ENCODE measurements around the gene WDR7.

The WDR7 gene

DNA sequence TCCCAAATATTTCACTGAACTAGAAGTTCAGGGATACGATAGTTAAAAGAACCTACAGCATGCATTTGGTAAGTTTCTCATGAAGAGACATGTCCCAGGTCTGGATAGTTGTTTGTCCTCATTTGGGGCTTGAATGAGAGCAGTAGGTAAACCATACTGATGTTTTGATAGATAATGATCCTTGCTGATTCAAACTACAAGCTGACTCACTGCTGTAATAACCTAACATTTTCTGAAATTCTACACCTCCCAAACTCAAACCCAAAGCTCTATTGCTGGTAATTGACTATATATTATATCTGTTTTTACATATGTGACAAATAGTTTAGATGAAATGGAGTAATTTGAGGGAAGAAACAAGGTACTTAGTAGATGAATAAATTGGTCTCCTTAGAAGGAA, 341.6 kb downstream of the WDR7 start:
- DNase-seq (ENCODE audit: low spot score), result no peak

DNA sequence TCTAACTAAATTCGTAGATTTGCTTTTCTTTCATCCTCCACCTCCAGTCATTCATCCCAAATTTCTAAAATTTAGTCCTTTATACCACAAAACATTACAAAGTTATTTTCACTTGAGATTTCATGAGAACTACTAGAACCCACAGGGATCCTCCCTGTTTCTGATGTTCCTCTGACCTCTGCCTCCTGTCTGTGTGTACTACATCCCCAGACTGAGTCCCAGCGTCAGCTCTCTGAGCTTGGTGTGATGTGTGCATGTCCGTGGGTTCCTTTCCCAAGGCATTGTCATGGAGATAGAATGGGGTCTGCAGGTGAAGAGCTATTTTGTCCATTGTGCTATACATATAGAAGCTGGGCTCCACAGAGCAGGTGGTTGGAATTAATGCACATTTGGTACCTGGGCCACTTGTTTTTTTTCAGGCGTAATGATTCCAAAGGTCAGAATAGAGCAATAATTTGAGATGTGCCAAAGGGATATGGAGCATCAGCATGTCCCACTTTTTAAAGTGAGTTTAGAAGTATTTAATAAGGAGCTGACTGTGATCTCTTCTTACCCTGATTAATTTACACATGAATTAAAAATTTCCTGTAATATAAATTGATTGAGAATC, 344.5 kb downstream of the WDR7 start:
- DNase-seq (ENCODE audit: low spot score), result no peak

DNA sequence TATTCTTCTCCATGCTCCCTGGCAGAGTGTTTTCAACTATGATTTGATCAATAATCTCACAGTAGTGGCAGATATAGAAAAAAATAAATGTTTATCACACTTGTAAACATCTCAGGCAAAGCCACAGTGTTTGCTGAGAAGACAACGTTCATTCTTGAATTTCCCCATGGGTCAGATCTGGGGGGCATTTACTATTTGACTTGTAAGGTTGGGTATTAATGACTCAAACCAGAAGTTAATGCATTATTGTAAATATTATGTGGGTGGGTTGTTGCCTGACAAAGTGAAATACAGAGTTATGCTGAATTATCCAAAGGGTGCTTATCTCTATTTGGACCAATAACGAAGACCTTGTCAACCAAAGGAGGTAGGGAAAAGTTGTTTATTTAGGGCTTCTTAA, 346.0 kb downstream of the WDR7 start:
- DNase-seq (ENCODE audit: low spot score), result no peak

DNA sequence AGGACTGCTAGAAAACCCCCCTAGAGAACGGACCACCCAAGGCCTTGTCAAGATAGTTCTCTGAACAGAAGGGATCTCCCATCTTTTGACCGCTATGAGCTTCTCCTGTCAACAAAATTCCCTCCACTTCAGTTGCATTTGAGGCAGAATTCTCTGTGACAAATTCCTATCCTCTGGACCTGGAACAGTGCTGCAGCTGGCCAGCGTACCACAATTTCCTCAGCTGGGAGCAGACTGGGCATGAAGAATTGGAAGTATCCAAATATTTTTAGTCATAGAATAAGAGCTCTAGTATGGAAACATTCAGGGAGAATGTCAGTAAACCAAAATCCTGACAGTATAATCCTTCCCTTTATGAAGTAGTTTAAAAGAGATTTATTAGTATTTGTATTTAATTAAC, 348.7 kb downstream of the WDR7 start:
- DNase-seq (ENCODE audit: low spot score), result no peak

DNA sequence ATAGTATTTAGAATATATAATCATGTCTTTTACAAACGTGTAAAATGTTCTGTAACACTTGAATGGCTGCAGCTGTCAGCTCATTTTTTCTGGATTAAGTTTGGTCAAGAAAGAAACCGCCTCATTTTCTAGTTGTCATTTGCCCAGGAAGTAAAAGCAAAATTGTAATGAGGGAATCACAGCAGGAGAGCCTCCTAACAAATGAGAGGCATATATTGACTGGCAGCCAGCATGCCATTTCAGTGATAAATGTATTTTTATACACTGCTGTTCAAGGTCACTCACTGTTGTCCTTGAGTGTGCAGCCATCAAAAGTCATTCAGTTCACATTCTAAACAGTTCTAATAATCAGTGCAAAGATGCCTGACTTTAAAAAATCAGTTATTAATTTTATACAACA, 351.5 kb downstream of the WDR7 start:
- DNase-seq (ENCODE audit: low spot score), result no peak

DNA sequence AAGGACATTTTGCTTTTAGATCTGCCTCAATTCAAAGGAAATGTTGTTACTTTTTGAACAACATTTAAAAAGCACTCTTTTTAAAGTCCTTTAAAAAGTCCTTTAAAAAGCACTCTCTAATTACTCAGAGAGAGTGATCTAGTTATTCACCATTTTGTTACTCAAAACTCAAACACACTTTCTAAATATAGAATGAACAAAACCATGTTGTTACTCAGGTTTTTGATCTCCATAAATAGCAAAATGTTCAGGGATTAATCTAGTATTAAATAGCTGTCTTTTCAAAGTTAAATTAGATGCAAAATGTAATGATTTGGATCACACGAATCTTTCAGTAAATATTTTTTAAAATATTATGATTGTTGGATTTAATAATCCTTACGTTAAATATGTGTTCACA, 352.2 kb downstream of the WDR7 start:
- DNase-seq (ENCODE audit: low spot score), result no peak

DNA sequence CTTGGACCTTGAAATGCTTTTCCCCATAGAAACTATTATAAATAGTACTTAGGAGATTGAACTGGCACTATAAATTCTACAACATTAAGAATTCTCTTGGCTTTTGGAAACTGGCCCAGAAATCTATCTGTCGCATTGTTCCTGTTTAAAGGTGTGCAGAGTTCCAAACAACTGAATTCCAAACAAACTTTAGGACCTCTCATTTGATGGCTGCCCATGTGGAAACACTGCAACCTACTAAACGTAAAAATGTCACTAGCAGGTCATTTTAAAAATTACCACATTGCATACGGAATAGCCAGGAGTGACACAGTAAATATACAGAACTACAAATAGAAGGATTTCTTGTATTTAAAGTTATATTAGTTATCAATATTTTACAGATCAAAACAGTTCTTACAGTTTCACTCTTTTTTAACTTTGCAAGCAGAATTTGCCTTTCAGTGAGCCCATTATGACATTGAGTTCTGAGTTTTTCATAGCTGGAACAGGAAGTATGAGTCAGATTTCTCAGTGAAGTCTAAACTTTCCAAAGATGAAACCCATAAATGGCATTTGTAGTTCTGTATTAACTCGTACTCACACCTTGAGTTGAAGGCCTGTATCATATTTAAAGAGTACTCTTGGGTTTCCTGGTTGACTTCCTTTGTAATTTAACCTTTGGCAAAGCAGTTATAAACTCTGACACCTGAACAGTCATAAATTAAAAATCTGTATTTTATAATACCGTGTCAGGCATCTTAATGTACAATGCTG, 353.4 kb downstream of the WDR7 start:
- peak; percentile 39 for DNase-seq (ENCODE audit: low spot score)

DNA sequence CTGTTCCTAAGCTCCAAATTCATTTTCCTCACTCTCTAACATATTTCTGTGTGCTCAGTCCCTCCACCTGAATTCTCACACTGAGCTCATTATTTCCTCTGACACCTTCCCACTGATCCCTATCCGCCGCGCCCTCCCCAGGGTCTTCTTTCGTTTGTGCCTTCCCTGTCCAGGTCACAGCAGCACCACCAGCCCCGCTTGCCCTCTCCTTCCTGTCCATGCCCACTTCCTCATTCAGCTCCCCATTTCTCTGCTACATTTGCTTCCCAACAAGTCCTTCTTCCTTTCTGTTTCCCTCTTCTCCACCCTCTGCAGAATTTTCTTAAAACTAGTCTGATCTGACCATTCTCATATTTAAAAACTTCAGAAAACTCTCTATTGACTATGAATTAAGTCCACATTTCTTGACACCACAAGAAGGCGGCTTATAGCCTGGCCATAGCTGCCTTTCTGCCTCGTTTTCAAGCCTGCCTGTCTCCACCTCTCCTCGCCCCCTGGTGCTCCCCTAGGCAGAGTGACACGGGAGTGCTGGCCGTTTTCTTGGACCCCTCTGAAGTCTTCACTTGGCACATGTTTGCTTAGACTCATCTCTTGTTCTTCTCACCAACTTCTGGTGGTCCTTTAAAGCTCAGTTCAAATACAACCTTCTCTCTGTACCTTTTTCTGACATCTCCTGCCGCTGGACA, 357.0 kb downstream of the WDR7 start:
- no peak for DNase-seq (ENCODE audit: low spot score)

DNA sequence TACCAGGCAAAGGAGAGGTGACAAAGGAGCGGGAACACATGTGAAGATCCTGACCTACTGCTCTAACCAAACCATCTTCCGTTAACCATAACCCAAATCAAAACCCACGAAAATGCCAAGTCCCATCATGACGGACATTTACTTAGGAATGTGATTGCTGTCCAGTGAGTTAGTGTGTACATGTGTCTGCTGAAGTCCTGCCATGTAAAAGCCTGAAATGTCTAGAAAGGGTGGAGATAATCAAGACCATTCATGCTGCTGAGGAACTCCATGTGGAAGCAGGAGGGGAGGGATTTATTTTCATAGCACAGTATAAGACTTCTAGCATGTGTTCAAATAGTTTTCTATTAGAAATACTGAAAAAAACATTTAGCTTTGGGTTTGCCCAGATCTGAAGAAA, 358.7 kb downstream of the WDR7 start:
- DNase-seq (ENCODE audit: low spot score), result no peak

DNA sequence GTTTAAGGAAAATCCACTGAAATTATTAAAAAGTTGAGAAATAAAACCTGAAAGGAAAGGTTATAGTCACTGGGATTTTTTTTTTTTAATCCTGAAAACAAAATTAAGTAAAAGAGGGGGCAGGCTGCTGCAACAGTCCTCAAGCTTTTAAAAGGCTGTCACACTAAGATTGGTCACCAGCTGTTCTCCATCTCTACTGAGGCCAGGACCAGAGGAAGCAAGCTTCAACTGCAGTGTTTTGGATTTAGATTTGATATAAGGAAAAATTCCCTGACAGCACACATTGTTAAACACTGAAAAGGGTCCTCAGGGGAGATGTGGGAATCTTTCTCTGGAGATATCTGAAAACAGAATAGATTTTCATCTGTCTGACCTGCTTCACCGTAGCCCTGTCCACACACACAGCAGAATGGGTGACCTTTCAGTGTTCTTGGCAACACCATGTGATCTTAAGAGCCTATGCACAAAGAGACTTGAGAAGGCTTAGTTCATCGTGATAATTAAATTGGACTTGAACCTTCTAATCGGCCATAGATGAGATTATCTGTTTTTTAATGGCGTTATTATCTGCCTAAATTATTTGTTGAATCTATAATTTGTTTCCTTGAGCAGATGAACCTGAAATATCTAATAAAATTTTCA, 363.7 kb downstream of the WDR7 start:
- no peak for DNase-seq (ENCODE audit: low spot score)

DNA sequence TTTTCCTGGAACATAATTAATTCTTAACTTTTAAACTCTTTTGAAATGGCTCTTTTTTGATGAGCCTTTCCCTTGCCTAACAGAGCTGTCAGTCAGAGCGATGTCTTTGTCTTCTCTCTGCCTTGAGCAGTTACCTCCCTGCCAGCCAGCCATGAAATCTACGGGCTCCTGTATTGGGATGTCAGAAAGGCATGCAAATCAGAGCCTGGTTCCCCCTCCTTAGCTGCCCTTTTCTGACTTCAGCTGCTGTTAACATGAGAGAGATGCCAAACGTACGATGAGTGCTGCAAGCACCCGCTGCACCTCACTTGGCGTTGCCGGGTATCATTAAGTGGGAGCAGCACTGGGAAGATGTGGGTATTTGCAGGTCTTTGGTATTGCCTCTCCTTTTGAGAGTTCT, 364.3 kb downstream of the WDR7 start:
- no peak for DNase-seq (ENCODE audit: low spot score)

DNA sequence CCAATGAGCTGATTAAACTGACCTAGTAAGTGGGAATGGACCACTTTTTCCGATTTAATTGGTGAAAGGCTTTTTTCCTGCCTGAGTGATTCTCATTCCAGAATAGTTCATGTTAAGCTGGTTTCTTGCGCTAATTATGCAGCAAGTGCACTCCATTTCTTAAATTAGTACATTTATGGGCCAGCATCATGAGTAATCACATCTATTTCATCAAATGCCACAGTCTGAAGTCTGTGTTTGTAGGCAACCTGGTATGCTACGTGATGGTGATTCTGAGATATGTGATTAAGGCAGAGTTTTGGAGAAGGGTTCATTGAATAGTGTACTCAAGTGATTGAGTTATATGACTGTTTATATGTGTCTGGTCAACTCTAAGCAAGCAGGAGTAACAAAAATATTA, 367.7 kb downstream of the WDR7 start:
- no peak for DNase-seq (ENCODE audit: low spot score)

DNA sequence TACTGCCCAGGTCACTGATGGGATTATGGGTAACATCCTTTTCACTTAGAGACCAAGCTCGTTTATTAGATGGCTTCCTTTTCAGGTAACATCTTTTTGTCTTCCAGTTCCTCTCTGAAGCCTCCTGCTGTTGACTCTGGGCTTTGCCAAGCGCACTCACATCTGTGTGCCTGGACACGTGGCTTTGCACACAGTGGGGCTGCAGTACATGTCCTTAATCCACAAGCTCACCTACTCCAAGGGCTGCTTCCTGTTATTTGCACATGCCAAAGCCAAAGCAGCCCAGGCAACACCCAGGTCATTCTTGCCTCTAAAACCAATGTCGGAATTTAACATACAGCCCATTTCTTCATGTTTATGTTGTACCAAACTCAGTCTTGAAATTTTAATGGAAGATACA, 371.6 kb downstream of the WDR7 start:
- DNase-seq (ENCODE audit: low spot score), result no peak

DNA sequence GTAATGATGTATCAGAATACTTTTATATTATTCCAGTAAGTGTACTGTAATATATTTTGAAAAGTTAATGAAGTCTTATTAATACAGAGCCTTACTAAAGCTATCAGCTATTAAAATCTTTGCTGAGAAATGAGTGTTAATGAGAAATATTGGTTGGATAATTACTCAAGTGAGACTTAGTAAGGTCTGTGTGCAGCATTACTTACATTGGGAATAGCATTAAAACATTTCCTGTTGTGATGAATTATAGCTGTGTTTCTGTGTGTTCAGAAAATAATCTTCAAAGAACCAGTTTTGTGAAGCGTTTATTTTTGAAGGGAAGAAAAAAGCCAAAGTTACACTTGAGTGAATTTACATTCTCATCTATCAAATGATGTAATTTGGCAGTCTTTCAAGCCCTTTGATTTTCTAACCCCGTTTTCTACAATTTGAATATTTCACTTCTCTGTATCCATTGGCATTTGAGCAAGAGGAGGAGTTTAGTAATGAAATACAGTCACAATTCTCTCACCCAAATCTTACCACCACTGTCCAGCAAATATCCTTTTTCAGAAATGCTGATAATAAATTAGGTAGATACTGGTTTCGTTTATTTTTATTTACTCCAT, 372.2 kb downstream of the WDR7 start:
- DNase-seq (ENCODE audit: low spot score), result no peak

DNA sequence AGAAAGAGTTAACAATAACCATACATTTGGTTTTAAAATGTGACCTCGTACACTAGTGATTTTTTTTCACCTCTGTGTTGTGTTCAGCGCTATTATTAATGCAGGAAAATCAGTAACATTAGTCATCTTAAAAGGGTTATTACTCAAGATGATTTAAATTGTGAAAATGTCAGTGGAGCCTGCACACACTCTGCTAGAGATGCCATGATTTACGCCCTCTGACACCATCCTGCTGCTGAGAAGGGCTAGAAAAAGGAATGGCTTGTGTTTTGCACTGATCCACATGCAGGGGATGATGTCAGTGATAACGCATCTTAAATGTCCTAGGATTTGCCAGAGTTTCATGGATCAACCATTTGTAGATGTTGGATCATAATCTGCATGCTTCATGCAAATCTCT, 374.4 kb downstream of the WDR7 start:
- DNase-seq (ENCODE audit: low spot score), result no peak

DNA sequence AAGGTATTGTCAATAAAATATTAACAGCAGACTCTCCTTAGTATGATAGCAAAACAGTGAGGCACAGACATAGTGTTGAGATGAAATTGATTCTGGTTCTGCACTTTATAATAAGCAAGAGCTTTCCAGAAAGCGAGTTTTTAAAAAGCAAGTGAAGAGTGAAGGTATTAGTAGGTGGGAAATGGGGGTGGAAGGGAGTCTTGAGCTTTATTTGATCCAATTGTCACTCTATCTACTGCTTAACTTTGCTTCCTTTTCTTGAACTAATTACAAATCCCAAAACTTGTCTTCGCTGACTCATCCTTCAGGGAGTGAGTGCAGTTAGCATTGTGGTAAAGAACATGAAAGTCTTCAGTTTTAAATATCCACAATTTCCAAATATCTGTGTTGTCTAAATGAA, 375.2 kb downstream of the WDR7 start:
- DNase-seq (ENCODE audit: low spot score), result no peak

DNA sequence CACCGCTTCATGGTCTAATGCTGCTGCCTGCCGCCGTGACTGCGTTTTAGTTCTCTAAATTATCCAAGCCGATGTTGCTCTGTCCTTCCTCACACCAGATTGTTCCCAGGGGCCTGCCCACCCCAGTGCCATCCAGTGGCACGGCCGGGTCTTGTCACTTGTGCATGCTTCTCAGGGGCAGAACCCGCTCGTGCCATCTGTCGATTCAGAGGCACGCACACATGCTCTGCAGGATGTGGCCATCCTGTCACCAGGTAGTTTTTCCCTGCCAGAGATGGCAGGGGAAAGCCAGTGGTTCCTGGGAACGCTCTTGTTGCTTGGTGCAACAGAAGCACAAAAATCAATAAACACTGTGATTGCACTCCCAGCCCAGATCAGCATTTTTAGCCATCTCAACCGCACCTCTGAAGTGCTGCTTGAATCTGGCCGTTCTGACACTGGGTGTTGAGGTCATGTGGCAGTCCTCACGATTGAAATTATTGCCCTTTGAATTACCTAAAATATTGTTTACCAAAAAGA, 376.1 kb downstream of the WDR7 start:
- DNase-seq (ENCODE audit: low spot score), result no peak

DNA sequence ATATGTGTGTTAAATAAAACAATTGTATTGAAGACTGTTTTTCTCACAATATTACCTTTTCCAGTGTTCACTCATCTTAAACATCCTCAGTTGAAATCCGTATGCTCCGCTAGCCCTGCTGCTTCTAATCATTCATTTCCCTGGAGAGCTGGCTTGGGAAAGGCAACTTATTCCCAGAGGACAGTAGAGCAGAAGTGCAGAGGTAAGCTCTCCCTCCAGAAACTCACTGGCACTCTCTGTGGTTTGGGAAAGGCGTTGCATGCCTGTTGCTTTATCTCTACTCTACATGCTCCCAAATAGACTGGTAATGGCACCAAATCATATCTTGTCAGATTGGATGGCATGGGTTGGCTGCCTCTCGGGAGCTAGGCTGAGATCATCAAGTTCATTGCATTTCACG, 378.6 kb downstream of the WDR7 start:
- no peak for DNase-seq (ENCODE audit: low spot score)

DNA sequence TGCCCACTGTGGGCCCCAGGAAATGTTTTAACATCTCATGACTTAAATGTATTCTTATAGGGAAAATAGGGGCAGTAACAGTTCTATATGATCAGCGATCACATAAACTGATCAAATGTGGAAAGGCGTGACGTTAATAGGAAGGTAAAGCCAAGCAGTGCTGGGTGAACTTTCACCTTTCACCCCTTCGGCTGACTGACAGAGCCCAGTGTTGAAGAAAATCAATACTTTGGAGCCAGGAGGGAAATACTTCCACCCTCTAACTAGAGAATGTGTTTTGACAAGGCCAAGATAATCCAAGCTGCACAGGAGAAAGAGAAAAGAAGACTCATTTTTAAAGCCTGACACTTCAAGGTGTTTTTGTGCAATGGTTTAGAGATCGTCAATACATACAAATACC, 379.3 kb downstream of the WDR7 start:
- no peak for DNase-seq (ENCODE audit: low spot score)

DNA sequence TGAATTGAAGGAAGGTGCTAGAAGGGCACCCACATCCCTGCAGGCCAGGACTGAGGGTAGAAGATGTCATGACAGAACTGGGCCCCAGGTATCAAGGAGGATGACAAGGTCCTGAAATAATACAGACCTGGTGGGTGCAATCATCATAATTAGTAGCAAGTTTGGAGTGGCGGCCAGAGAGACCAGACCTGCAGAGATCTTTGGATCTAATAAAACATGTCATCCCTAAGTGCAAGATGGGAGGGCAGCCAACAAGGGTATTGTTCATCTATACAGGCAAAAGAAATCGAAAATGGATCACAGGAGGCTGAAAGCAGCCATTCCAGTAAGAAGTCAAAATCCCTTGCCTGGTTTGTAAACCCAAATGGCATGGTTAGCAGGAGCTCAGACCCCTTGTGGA, 384.4 kb downstream of the WDR7 start:
- DNase-seq (ENCODE audit: low spot score), result no peak

DNA sequence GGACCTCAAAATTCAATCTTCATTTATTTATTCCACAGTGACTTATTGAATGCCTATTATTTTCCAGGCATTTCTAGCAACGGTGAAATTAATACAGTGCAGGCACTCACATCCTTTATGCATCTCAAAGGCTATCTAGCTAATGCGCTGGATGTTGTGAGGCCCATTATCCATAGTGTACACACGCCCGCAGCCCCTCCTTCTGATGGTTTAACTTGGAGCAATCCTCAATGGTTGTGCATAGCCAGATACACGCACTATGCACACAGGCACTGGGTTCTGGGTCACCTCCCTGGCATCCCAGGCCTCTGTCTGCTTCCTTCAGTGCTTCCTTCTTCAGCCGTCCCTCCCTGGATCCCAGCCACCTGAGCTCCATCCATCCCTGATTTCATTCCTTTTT, 387.2 kb downstream of the WDR7 start:
- no peak for DNase-seq (ENCODE audit: low spot score)

DNA sequence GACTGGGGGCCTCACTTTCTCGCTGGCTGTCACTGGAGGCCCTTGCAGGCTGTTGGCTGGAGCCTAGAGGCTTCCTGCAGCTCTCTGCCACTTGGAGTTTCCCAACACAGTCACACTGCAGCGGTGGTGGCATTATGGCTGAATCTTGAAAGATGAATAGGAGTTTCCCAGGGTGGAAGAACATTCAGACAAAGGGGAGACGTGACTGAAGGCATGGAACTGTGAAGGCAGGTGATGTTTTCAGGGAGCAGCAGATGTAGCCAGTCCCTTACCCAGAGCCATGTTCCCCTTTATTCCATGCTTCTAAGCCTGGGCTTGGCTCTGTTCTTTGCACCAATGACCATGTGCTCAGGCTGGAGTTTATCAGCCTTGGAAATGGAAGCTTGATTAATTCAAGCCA, 389.0 kb downstream of the WDR7 start:
- DNase-seq (ENCODE audit: low spot score), result no peak

Measured in CD4-positive, alpha-beta T cell treated with Interleukin-2 at 100 ng/mL for 4 hours (primary cell).